COR-L47 (cell line): ENCODE results near the gene PTPN4.
"Not testable (repeated sequence)": the region's sequence is repeated elsewhere in the genome, so short reads cannot be mapped to it uniquely, and the experiment has no call there.

Experiments used
- DNase-seq: peaks from one replicate; lab custom pipeline; 2025; lab: John Stamatoyannopoulos, UW

PTPN4 gene

GRCh38 chr2:120014226-120014980, 254.7 kb downstream of the PTPN4 start:
- no peak for DNase-seq

- DNase-seq, result no peak
These were observed 257.1 kb downstream of the PTPN4 start for GRCh38 chr2:120016800-120017199.

- no peak for DNase-seq
These were observed 257.5 kb downstream of the PTPN4 start for GRCh38 chr2:120017201-120017600.

GRCh38 chr2:120018549-120018948, 258.8 kb downstream of the PTPN4 start:
- no peak for DNase-seq

GRCh38 chr2:120020554-120020953, 260.8 kb downstream of the PTPN4 start:
- no peak for DNase-seq

- DNase-seq, result not testable (repeated sequence)
These were observed 262.8 kb downstream of the PTPN4 start for GRCh38 chr2:120022505-120022904.

GRCh38 chr2:120026890-120027289, 267.2 kb downstream of the PTPN4 start:
- DNase-seq, result no peak

GRCh38 chr2:120028795-120029194, 269.1 kb downstream of the PTPN4 start:
- no peak for DNase-seq

- DNase-seq, result no peak
These were observed 270.2 kb downstream of the PTPN4 start for GRCh38 chr2:120029672-120030640.

- DNase-seq, result no peak
These were observed 272.6 kb downstream of the PTPN4 start for GRCh38 chr2:120032297-120032696.
